HG03095 (cell line): ENCODE data around the gene RGL3.
"Not testable (repeated sequence)": the region's sequence is repeated elsewhere in the genome, so short reads cannot be mapped to it uniquely, and the experiment has no call there.

Source experiments
- ATAC-seq: cut with Tn5 transposase; IDR thresholded peaks from one replicate; pipeline ENCODE4 v1.9.1; 2021; ENCODE audit warnings: moderate library complexity; ENCODE audit not compliant: unreplicated experiment

Gene RGL3

DNA sequence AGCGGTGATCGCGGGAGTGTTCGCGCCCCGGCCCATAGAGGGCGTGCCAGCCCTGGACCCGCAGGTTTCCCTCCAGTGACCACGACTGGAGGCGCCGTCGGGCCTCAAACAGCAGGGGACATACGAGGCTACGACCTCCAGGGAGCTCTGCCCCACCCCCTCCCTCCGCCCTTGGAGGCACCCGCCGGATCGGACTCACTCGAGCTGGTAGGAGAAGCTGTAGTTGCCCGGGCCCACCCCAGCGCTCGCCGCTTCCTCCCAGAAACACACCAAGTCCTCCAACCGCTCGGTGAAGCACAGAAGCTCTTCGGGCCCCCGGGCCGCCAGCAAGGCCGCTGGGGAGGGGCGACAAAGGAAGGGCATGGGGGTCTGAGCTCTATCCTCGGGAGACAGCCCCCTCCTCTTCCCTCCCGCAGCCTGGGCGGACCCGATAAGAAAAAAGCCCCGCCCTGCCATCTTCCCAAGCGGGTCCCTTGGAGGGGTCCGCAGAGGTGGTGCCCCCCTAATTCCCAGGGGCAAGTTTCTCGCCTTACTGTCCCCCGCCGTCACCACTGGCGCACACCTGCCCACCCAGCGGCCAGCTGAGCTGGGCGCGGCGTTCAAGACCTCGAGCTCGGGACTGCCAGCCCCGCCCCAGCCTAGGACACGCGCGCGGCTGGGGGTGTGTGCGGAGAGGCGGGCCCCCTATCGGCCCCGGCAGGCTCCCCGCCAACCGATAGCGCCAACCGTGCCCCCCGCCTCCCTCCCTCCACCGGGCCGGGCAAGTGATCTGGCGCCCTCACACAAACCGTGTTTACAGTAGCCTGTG, 36.0 kb downstream of the RGL3 start:
- no peak for ATAC-seq

DNA sequence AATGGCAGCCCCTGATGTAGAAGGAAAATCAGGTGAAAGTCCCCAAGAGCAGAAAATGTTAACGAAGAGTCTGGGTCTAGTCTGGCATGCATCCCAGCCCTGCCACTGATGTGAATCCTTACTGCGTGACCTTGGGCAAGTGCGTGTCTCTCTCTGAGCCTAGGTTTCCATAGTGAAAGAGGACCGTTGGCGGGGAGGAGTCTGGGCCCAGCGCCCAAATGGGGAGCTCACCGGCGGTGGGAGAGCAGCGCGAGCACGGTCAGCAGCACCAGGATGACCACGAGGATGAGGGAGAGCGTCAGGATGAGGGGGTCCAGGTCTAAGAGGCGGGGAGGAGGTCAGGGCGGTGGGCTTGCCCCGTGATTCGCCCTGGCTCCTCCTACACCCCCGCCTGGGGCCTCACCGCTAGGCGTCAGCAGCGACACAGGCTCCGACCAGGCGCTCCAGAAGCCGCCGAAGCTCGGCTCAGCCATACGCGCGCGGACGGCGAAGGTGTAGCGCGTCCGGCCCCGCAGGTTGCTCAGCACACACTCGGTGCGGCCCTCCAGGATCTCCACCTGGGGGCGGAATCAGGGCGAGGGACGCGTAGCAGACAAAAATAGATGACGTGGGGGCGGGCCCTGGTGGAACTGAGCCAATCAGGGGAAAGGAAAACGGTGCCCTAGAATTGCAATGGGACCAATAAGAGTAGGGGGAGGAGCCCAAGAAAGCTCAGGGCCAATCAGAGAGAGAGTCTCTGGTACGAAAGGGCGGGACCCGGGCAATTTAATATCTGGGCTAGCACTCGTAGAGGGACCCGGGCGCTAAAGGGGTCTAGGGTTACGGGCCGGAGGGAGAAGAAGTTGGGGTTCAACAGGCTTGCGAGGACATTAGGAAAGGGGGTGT, 38.2 kb downstream of the RGL3 start:
- ATAC-seq = peak; percentile 62

DNA sequence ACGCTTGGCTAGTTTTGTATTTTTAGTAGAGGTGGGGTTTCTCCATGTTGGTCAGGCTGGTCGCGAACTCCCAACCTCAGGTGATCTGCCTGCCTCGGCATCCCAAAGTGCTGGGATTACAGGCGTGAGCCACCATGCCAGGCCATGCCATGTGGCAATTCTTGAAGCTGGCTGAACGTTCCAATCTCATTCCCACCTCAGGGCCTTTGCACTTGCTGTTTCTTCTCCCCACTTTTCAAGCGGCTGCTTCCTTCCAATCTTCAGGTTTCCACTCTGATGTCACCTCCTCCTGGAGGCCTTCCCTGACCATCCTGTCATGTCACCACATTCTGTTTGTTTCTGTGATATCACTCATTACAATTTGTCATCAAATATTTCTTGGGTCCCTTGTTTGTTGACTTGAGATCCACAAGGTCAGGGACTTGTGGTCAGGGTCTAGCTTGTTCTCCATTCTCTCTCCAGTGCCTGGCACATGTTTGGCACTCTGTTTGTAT, 39.2 kb downstream of the RGL3 start:
- no peak for ATAC-seq

DNA sequence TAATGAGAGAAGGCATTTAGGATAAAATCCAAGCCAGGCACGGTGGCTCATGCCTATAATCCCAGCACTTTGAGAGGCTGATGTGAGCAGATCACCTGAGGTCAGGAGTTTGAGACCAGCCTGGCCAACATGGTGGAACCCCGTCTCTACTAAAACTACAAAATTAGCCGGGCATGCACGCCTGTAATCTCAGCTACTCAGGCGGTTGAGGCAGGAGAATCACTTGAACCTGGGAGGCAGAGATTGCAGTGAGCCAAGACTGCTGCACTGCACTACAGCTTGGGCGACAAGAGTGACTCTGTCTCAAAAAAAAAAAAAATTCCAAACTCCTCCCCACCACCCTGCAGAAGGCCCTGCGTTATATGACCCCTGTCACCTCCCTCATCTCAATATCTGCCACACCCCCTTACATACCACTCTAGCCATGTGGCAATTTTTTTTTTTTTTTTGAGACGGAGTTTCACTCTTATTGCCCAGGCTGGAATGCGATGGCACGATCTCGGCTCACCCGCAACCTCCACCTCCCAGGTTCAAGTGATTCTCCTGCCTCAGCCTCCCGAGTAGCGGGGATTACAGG, 39.8 kb downstream of the RGL3 start:
- not testable (repeated sequence) for ATAC-seq

DNA sequence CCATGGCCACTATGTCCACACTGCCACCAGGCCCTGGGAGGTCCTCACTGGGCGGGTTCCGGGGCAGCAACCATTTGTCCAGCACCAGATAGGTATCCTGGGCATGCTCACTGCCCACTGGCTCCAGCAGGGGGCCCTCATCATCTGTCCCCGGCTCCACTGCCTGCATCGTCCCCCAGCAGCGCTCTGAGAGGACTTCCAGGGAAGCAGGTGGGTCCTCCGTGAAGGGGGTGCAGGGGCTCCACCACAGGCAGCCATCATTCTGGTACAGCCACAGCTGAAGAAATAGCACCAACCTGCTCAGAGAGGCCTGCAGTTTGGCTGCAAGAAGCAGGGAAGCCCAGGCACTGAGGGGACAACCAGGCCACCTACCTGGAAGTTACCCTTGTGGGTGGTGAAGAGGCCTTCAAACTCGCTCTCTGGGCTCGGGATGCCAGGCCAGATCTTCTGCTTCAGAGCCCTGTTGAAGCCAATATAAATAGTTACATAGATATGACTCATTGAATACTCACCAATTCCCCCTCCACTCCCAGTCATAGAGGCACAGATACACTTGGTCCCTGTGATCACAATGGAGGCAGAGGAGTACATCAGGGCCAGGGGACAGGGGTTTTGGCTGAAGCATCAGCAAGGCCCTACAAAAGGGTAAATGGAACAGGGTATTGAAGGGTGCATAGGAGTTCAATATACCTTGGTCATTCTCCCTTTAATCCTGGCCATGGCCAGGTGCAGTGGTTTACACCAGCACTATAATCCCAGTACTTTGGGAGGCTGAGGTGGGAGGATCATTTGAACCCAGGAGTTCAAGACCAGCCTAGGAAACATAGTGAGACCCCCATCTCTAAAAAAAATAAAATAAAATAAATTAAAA, 40.6 kb downstream of the RGL3 start:
- ATAC-seq = no peak

DNA sequence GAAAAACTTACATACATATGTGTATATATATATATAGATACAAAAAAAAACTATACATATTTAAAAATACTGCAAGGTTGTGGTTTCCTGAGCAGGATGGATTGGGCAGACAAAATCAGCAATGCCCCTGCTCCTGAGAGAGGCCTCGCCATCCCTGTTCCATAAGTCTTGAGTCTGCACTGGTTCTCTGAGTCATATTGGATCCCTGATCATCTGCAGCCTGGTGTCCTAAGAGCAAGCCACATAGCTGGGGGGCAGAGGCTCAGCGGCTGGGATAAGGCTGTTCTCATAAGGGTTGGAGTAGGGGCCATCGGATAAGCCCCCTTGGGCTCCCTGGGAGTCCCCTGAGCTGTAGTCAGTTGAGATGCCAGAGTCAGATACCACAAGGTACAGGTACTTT, 41.4 kb downstream of the RGL3 start:
- ATAC-seq = no peak

DNA sequence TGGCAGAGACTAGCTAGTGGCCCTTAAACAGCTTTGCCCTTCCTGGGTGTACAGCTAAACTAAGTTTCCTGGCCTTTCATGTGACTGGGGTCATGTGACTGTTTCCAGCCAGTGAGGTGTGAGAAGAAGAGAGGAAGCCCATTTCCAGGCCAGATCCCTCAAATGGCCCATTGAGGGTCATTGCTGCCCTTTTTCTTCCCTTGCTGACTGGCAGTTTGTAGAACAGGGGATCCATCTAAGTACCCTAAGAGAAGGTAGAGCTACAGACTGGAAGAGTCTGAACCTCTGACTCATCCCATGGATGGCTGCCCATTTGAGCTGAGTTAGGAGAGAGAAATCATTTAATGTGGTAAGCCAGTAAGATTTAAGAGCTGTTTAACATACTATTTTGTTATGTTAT, 41.9 kb downstream of the RGL3 start:
- ATAC-seq = no peak

DNA sequence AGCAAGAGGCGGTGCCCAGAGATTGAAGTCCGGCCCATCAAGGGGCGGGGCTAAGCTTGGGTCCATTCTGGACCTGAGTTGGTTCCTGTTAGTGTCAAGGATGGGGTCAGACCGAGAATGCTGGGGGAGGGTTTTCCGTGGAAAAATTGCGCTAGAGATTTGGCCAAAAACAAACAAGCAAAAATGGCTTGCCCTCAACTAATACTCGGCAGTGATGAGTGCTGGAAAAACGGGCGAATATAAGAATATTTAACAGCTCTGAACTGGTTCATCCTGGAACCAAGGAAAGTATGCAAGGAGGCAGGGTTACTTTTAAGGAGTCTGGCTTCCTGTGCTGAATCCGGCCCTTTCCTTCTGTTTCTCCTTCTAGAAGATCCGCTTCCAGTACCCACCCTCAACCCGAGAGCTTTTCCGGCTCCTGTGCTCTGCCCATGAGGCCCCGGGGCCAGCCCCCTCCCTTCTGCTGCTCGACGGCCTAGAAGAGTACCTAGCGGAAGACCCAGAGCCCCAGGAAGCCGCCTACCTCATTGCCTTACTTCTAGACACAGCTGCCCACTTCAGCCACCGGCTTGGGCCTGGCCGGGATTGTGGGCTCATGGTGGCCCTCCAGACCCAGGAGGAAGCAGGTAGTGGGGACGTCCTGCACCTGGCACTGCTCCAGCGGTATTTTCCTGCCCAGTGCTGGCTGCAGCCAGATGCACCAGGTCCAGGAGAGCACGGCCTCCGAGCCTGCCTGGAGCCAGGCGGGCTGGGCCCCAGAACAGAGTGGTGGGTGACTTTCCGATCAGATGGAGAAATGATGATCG, 43.8 kb downstream of the RGL3 start:
- ATAC-seq = no peak

DNA sequence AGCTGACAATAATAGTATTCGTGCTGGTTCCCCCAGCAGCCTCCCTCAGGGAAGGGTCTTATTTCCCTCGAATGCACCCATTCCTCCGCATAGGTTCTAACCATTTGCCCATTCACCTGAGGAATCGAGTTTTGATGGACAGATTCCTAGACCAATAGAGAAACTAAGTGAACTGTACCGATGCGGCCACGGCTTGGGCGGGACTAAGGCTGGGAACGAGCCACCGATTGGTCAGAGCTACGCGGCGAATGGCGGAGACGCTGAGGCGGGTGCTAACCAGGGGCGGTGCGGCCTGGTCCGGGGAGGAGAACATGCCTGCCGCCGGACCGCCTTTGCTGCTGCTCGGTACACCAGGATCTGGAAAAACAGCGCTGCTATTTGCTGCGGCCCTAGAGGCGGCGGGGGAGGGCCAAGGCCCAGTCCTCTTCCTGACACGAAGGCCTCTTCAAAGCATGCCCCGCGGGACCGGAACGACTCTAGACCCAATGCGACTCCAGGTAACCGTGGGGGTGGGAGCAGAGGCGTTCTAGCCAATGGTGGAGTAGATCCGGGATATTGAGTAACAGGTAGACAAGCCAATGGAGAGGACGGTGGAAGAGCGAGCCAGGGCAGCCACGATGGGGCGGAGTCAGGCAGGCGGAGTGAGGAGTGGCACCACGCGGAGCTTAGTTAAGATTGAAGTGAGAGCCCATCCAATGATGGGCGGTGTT, 44.5 kb downstream of the RGL3 start, which contains the start of gene SWSAP1:
Gene SWSAP1 (plus strand): TSS at position 234 of the 710 bp plus-strand sequence. CDS start 15 bp downstream, at position 249.
- peak; percentile 83 for ATAC-seq

DNA sequence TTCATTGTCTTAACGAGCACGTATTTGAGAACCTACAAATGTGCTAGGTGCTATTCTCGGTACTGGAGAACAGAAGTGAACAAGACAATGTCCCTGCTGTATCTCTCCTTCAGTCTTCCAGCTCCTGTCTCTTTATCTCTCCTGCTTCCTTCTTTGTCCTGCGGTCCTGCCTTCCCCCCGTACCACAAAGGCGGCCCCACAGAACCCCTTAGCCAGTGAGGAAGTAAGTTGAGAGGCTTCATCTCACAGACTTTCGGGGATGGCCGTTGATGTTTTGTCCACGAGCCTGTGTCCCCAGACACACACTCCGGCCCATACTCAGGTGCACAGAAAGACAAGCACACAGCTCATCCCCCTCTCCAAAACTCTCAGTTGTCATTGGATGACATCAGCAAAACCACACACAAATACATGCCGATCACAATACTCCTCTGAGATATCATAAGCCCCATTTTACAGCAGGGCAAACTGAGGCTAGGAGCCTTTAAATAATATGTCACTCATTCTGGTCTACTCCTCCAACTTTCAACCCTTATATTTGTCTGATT, 45.2 kb downstream of the RGL3 start:
- no peak for ATAC-seq

DNA sequence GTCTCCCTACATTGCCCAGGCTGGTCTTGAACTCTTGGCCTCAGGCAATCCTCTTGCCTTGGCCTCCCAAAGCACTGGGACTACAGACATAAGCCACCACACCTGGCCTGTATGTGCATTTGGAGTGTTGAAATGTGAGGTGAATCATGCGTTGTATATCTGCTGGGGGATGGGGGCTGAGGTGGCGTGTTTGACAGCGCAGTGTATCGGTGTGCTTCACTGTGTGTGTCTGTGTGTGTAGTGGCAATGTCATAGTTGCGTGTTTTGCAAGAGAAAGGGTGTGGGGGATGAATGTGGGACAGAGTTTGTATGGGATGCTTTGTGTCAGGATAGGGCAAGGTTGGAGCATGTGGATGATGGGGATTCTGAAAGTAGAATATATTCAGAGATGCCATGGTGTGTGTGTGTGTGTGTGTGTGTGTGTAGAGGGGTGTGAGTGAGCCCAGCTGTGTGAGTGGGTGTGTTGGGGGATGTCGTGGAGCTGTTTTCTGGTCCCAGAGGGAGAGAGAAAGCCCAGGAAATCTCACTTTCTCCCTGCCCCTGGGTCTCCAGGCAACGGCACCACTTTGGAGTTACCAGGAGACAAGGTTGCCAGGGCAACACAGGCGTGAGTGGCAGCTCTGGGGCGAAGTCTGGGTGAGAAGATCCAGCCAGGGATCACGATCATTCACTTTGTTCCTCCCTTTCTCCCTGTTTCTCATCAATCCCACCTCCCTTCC, 45.8 kb downstream of the RGL3 start:
- no peak for ATAC-seq

DNA sequence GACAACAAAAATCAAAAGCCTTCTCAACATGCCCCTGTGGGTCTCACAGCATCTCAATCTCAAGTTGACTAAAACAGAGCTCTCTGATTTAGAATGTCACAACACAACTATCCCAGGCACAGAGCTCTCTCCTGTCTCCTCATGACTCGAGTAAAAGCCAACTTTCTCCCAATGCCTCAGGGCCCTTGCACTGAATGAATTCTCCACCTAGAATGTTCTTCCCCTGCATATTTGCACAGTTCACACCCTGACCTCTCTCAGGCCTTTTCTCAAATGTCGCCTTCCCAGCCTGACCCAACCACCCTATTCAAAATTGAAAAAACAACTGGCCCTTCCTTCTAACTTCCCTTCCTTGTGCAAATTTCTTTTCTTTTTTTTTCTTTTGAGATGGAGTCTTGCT, 48.4 kb downstream of the RGL3 start:
- ATAC-seq = no peak

DNA sequence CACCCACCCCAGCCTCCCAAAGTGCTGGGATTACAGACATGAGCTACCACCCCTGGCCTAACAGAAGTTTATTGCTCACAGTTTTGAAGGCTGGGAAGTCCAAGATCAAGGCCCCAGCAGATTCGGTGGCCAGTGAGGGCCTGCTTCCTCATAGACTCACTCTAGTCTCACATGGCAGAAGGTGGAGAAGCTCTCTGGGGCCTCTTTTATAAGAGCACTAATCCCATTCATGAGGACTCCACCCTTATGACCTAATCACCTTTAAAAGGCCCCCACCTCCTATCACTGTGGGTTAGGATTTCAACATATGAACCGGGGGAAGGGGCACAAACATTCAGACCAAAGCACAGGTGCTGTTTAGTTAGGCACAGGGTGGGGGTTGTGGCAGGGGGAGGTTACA, 51.6 kb downstream of the RGL3 start:
- no peak for ATAC-seq

DNA sequence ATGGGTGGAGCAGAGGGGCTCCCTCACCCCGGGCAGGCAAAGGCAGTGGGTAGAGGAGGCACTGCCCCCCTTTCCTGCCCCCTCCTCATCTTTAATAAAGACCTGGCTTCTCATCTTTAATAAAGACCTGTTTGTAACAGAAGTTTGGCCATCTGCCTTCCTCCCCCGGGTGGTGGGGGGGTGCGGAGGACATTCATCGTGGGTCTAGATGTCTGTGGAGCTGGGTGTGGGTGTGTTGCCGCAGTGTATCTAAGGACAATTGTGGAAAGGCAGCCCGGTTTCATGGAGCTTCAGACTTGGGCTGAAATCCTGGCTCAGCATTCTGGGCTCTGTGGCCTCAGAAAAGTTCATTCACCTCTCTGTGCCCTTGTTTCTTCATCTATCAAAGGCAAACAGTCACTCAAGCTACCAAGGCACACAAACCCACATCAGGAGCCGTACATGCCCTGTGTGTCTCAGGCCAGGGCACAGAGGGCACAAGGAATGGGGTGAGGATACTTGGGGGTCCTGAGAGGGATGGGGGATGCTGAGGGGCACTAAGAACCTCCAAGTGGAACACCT, 53.5 kb downstream of the RGL3 start:
- ATAC-seq = no peak

DNA sequence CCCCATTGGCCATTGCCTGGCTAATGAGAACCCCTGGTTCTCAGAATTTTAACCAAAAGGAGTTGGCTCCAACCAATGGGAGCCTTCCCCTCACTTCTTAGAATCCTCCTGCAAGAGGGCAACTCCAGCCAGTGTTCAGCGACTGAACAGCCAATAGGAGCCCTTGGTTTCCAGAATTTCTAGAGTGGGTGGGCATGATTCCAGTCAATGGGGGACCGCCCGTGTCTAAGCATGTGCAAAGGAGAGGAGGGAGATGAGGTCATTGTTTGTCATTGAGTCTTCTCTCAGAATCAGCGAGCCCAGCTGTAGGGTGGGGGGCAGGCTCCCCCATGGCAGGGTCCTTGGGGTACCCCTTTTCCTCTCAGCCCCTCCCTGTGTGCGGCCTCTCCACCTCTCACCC, 54.2 kb downstream of the RGL3 start:
- ATAC-seq = no peak

DNA sequence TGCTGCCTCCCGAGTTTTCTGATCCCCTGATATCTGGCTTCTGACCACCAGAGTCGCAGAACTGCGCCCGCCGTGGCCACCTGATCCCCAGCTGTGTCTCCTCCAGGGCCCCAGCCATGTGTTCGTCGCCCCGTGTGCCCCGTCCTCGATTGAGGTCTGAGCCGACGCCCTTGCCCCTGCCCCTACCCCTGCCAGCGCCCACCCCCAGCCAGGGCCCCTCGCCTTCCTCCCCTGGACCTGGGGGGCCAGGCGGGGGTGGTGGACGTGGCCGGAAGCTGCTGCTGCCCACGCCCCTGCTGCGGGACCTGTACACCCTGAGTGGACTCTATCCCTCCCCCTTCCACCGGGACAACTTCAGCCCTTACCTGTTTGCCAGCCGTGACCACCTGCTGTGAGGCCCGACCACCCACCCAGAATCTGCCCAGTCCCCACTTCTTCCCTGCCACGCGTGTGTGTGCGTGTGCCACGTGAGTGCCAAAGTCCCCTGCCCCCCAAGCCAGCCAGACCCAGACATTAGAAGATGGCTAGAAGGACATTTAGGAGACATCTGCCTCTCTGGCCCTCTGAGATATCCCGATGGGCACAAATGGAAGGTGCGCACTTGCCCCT, 54.7 kb downstream of the RGL3 start:
- no peak for ATAC-seq

DNA sequence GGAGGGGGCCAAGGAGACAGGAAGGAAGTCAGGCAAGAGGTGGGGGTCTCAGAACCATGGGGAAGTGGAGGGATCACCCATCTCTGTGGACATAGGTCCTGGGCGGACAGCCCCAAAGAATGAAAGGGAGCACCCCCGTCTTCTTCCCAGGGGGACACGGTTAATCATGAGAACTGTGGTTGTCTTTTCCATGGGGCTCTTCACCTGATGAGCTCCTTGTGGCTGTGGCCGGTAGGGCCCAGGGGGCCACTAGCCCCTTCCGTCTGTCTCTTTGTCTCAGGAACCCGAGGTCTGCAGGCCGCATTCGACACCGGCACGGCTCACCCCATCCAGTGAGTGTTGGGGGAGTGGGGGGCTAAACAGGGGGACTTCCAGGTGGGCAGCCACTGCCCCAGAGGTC, 55.2 kb downstream of the RGL3 start:
- ATAC-seq = no peak
